ENCODE results near the gene RSBN1. TPM values are rescaled to one million over a fixed set of nuclear protein-coding genes. Genes with fewer than 3 reads are reported as not detected.

Gene RSBN1
- total RNA-seq, 1 donor from 2014 or later: 11.3 TPM

- DNase-seq (ENCODE audit: extremely low read depth, low read depth, low spot score): no peak
Observed at GRCh38 chr1:113813218-113813617, 942 bp upstream of the RSBN1 start.

- DNase-seq (ENCODE audit: extremely low read depth, low read depth, low spot score): no peak
Observed at GRCh38 chr1:113812661-113813135, 422 bp upstream of the RSBN1 start.

- DNase-seq (ENCODE audit: extremely low read depth, low read depth, low spot score): no peak
Observed at GRCh38 chr1:113811156-113811887, 954 bp downstream of the RSBN1 start.

- no peak for DNase-seq (ENCODE audit: extremely low read depth, low read depth, low spot score)
Observed at GRCh38 chr1:113809670-113810602, 2.3 kb downstream of the RSBN1 start.

- DNase-seq (ENCODE audit: extremely low read depth, low read depth, low spot score): no peak
Observed at GRCh38 chr1:113808450-113809195, 3.7 kb downstream of the RSBN1 start.

GRCh38 chr1:113805639-113806038 is 6.6 kb downstream of the RSBN1 start:
- DNase-seq (ENCODE audit: extremely low read depth, low read depth, low spot score): no peak

- DNase-seq (ENCODE audit: extremely low read depth, low read depth, low spot score): no peak
Observed at GRCh38 chr1:113805256-113805531, 7.1 kb downstream of the RSBN1 start.

GRCh38 chr1:113804421-113805255 is 7.6 kb downstream of the RSBN1 start:
- no peak for DNase-seq (ENCODE audit: extremely low read depth, low read depth, low spot score)

- no peak for DNase-seq (ENCODE audit: extremely low read depth, low read depth, low spot score)
Observed at GRCh38 chr1:113802367-113803007, 9.8 kb downstream of the RSBN1 start.

- DNase-seq (ENCODE audit: extremely low read depth, low read depth, low spot score): no peak
Observed at GRCh38 chr1:113800487-113800886, 11.8 kb downstream of the RSBN1 start.

- no peak for DNase-seq (ENCODE audit: extremely low read depth, low read depth, low spot score)
Observed at GRCh38 chr1:113797472-113797871, 14.8 kb downstream of the RSBN1 start.

GRCh38 chr1:113793878-113794834 is 18.1 kb downstream of the RSBN1 start:
- DNase-seq (ENCODE audit: extremely low read depth, low read depth, low spot score): no peak

GRCh38 chr1:113792986-113793385 is 19.3 kb downstream of the RSBN1 start:
- DNase-seq (ENCODE audit: extremely low read depth, low read depth, low spot score): no peak

- no peak for DNase-seq (ENCODE audit: extremely low read depth, low read depth, low spot score)
Observed at GRCh38 chr1:113792471-113792870, 19.8 kb downstream of the RSBN1 start.

- no peak for DNase-seq (ENCODE audit: extremely low read depth, low read depth, low spot score)
Observed at GRCh38 chr1:113788802-113789201, 23.5 kb downstream of the RSBN1 start.

GRCh38 chr1:113787663-113788062 is 24.6 kb downstream of the RSBN1 start:
- DNase-seq (ENCODE audit: extremely low read depth, low read depth, low spot score): no peak

- no peak for DNase-seq (ENCODE audit: extremely low read depth, low read depth, low spot score)
Observed at GRCh38 chr1:113786069-113786468, 26.2 kb downstream of the RSBN1 start.

- no peak for DNase-seq (ENCODE audit: extremely low read depth, low read depth, low spot score)
Observed at GRCh38 chr1:113784104-113784779, 28.0 kb downstream of the RSBN1 start.

Data from glomerular endothelial cell (primary cell).